ENCODE results near the gene RBMS3. TPM values are rescaled to one million over a fixed set of nuclear protein-coding genes. Genes with fewer than 3 reads are reported as not detected.

The RBMS3 gene
- total RNA-seq, 1 donor = 81.1 TPM

- Histone ChIP-seq H3K9me3 (ENCODE audit: low read depth, low read length) (no peaks in the 10 kb centered on the region), H3K27ac (ENCODE audit: low read depth, low read length) (peak overlapping the region; percentile 35), H3K4me3 (ENCODE audit: insufficient read depth, low read length) (no peak overlapping the region), H2AFZ (ENCODE audit: low read length) (no peak overlapping the region), H3K36me3 (ENCODE audit: insufficient read depth, low read length) (no peaks in the 10 kb centered on the region), H3K79me2 (ENCODE audit: insufficient read depth, low read length) (peaks cover 7% of the 10 kb centered on the region), H3K27me3 (ENCODE audit: insufficient read depth, low read length) (no peaks in the 10 kb centered on the region), H4K20me1 (ENCODE audit: insufficient read depth, low read length) (peaks cover 2% of the 10 kb centered on the region), H3K4me1 (ENCODE audit: insufficient read depth, low read length) (peaks cover 42% of the 10 kb centered on the region), H3K4me2 (ENCODE audit: insufficient read depth, low read length) (peak overlapping the region; percentile 19)
- TF ChIP-seq CTCF (IDR thresholded peaks at IDR 0.05; ENCODE audit: extremely low read depth, low read depth, low read length) = no peak
- peak; percentile 53 for DNase-seq (ENCODE audit: insufficient read length, low spot score, missing footprints)
These were observed 234.6 kb downstream of the RBMS3 start for GRCh38 chr3:29515451-29515850.

GRCh38 chr3:29516164-29516563, 235.3 kb downstream of the RBMS3 start:
- peak; percentile 62 for DNase-seq (ENCODE audit: insufficient read length, low spot score, missing footprints)

GRCh38 chr3:29520764-29521163, 239.9 kb downstream of the RBMS3 start:
- no peak overlapping the region for H3K4me3 ChIP-seq (ENCODE audit: insufficient read depth, low read length)
- H4K20me1 ChIP-seq (ENCODE audit: insufficient read depth, low read length) = no peaks in the 10 kb centered on the region
- peaks cover 11% of the 10 kb centered on the region for H3K79me2 ChIP-seq (ENCODE audit: insufficient read depth, low read length)
- no peak overlapping the region for H2AFZ ChIP-seq (ENCODE audit: low read length)
- DNase-seq (ENCODE audit: insufficient read length, low spot score, missing footprints) = no peak
- no peak for TF ChIP-seq CTCF (IDR thresholded peaks at IDR 0.05; ENCODE audit: extremely low read depth, low read depth, low read length)
- H3K27ac ChIP-seq (ENCODE audit: low read depth, low read length) = no peak overlapping the region
- no peaks in the 10 kb centered on the region for H3K36me3 ChIP-seq (ENCODE audit: insufficient read depth, low read length)
- no peaks in the 10 kb centered on the region for H3K27me3 ChIP-seq (ENCODE audit: insufficient read depth, low read length)
- no peaks in the 10 kb centered on the region for H3K9me3 ChIP-seq (ENCODE audit: low read depth, low read length)
- H3K4me1 ChIP-seq (ENCODE audit: insufficient read depth, low read length) = peaks cover 17% of the 10 kb centered on the region
- no peak overlapping the region for H3K4me2 ChIP-seq (ENCODE audit: insufficient read depth, low read length)

More at GRCh38 chr3:29516164-29516563, 235.3 kb downstream of the RBMS3 start:
- H3K27me3 ChIP-seq (ENCODE audit: insufficient read depth, low read length) = no peaks in the 10 kb centered on the region
- H3K4me2 ChIP-seq (ENCODE audit: insufficient read depth, low read length) = peak overlapping the region; percentile 19
- H3K9me3 ChIP-seq (ENCODE audit: low read depth, low read length) = no peaks in the 10 kb centered on the region
- H3K27ac ChIP-seq (ENCODE audit: low read depth, low read length) = peak overlapping the region; percentile 35
- H3K4me1 ChIP-seq (ENCODE audit: insufficient read depth, low read length) = peaks cover 42% of the 10 kb centered on the region
- H4K20me1 ChIP-seq (ENCODE audit: insufficient read depth, low read length) = peaks cover 2% of the 10 kb centered on the region
- H3K4me3 ChIP-seq (ENCODE audit: insufficient read depth, low read length) = no peak overlapping the region
- peaks cover 7% of the 10 kb centered on the region for H3K79me2 ChIP-seq (ENCODE audit: insufficient read depth, low read length)
- no peak for TF ChIP-seq CTCF (IDR thresholded peaks at IDR 0.05; ENCODE audit: extremely low read depth, low read depth, low read length)
- H3K36me3 ChIP-seq (ENCODE audit: insufficient read depth, low read length) = no peaks in the 10 kb centered on the region
- no peak overlapping the region for H2AFZ ChIP-seq (ENCODE audit: low read length)

GRCh38 chr3:29521293-29521692, 240.4 kb downstream of the RBMS3 start:
- Histone ChIP-seq H3K4me2 (ENCODE audit: insufficient read depth, low read length) (no peak overlapping the region), H3K27me3 (ENCODE audit: insufficient read depth, low read length) (no peaks in the 10 kb centered on the region), H3K4me3 (ENCODE audit: insufficient read depth, low read length) (no peak overlapping the region), H3K9me3 (ENCODE audit: low read depth, low read length) (no peaks in the 10 kb centered on the region), H3K36me3 (ENCODE audit: insufficient read depth, low read length) (no peaks in the 10 kb centered on the region), H3K4me1 (ENCODE audit: insufficient read depth, low read length) (peaks cover 14% of the 10 kb centered on the region), H2AFZ (ENCODE audit: low read length) (no peak overlapping the region), H3K79me2 (ENCODE audit: insufficient read depth, low read length) (peaks cover 11% of the 10 kb centered on the region), H3K27ac (ENCODE audit: low read depth, low read length) (no peak overlapping the region), H4K20me1 (ENCODE audit: insufficient read depth, low read length) (no peaks in the 10 kb centered on the region)
- no peak for TF ChIP-seq CTCF (IDR thresholded peaks at IDR 0.05; ENCODE audit: extremely low read depth, low read depth, low read length)
- no peak for DNase-seq (ENCODE audit: insufficient read length, low spot score, missing footprints)

Data from osteoblast (primary cell).